Neural cell (in vitro differentiated cells): Measurements from ENCODE around the gene MS4A15. TPM values are rescaled to one million over a fixed set of nuclear protein-coding genes. Genes with fewer than 3 reads are reported as not detected.

Experiments used
- polyA plus RNA-seq: library from polyadenylated mRNA; depleted of rRNA; stranded (reverse); fragments of >200 nt; gene quantifications from 2 replicates; pipeline ENCODE4 v1.2.3, GENCODE V29; 2014

MS4A15 gene
- polyA plus RNA-seq, 1 donor from 2014 or later: not detected

Other genes with a start within 250 kb of the MS4A15 start
- not detected in 2 replicates for gene MS4A13, start 241.5 kb upstream of the MS4A15 start, polyA plus RNA-seq
- gene MS4A8, start 57.3 kb upstream of the MS4A15 start, polyA plus RNA-seq: not detected in 2 replicates
- gene MS4A18, start 32.1 kb upstream of the MS4A15 start, polyA plus RNA-seq: not detected in 2 replicates
- not detected in 2 replicates for gene MS4A10, start 28.5 kb downstream of the MS4A15 start, polyA plus RNA-seq
- 0.16 and 1.3 TPM in 2 replicates for gene CCDC86, start 85.2 kb downstream of the MS4A15 start, polyA plus RNA-seq
- gene PTGDR2, start 99.1 kb downstream of the MS4A15 start, polyA plus RNA-seq: 0.16 and 0.51 TPM in 2 replicates
- gene ZP1, start 110.7 kb downstream of the MS4A15 start, polyA plus RNA-seq: 0.62 and 1.5 TPM in 2 replicates
- 71.3 and 99.4 TPM in 2 replicates for gene PRPF19, start 149.7 kb downstream of the MS4A15 start, polyA plus RNA-seq
- 1.8 and 4.6 TPM in 2 replicates for gene TMEM109, start 157.3 kb downstream of the MS4A15 start, polyA plus RNA-seq
- gene TMEM132A, start 167.6 kb downstream of the MS4A15 start, polyA plus RNA-seq: 215 and 280 TPM in 2 replicates
- not detected in 2 replicates for gene SLC15A3, start 195.3 kb downstream of the MS4A15 start, polyA plus RNA-seq
- gene CD6, start 214.8 kb downstream of the MS4A15 start, polyA plus RNA-seq: not detected in 2 replicates